ENCODE measurements around the gene ZNRF2. TPM values are rescaled to one million over a fixed set of nuclear protein-coding genes. Genes with fewer than 3 reads are reported as not detected.
"Not testable (repeated sequence)": the region's sequence is repeated elsewhere in the genome, so short reads cannot be mapped to it uniquely, and the experiment has no call there.

The ZNRF2 gene
- total RNA-seq, 1 donor from 2014 or later: 23.6 TPM

GRCh38 chr7:30260246-30260768, 24.1 kb upstream of the ZNRF2 start:
- DNase-seq (ENCODE audit: low spot score): no peak

GRCh38 chr7:30263090-30263710, 21.2 kb upstream of the ZNRF2 start:
- DNase-seq (ENCODE audit: low spot score): no peak

GRCh38 chr7:30264052-30264451, 20.3 kb upstream of the ZNRF2 start:
- DNase-seq (ENCODE audit: low spot score): no peak

DNA sequence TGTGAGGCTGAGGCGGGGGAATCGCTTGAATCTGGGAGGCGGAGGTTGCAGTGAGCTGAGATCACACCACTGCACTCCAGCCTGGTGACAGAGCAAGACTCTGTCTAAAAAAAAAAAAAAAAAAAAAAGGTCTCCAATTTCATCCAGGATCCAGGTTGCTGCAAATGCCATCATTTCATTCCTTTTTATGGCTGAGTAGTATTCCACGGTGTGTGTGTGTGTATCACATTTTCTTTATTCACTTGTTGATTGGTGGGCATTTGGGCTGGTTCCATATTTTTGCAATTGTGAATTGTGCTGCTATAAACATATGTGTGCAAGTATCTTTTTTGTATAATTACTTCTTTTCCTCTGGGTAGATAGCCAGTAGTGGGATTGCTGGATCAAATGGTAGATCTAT, 19.2 kb upstream of the ZNRF2 start:
- not testable (repeated sequence) for DNase-seq (ENCODE audit: low spot score)

DNA sequence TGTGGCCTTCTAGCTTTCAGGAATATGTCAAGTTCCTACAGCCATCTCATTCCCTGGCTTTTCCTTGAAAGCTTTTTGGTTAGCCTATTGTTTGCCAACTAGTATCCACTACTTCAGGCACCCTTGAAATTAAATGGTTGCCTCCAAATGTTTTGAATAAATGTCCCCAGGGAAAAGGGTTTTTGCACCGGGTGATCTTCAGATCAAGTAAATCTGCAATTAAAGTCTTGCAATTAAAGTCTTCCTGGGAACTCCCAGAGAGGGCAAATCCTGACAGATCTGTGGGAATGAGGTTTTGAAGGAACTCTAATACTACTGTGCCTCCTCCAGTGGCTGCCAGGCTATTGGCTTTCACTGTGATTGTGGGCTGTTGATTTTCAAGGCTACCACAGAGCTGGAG, 17.7 kb upstream of the ZNRF2 start:
- DNase-seq (ENCODE audit: low spot score): no peak

DNA sequence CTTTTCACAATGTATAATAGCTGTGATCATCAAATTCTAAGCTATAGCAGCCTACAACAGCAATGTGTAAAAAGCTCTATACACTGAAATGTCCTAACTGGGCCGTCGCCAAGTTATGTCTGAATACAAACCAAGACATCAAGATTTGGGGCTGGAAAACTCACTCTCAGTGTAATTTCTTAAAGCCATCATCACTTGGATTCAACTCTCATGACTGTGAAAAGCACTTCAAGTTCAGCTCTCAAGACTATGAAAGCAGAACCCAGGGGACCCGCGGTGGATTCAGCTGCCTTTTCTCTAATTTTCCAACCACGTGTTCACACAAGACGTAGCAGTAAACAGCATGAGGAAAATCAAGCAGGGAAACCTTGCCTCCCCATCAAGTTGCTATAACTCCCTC, 15.8 kb upstream of the ZNRF2 start:
- no peak for DNase-seq (ENCODE audit: low spot score)

GRCh38 chr7:30269490-30269889, 14.9 kb upstream of the ZNRF2 start:
- no peak for DNase-seq (ENCODE audit: low spot score)

- DNase-seq (ENCODE audit: low spot score): no peak
These were observed 13.5 kb upstream of the ZNRF2 start for GRCh38 chr7:30270921-30271320.

- DNase-seq (ENCODE audit: low spot score): no peak
These were observed 12.3 kb upstream of the ZNRF2 start for GRCh38 chr7:30272126-30272525.

- no peak for DNase-seq (ENCODE audit: low spot score)
These were observed 10.8 kb upstream of the ZNRF2 start for GRCh38 chr7:30273552-30273951.

GRCh38 chr7:30274641-30275040, 9.8 kb upstream of the ZNRF2 start:
- DNase-seq (ENCODE audit: low spot score): no peak

- no peak for DNase-seq (ENCODE audit: low spot score)
These were observed 8.0 kb upstream of the ZNRF2 start for GRCh38 chr7:30276203-30276900.

- DNase-seq (ENCODE audit: low spot score): no peak
These were observed 6.0 kb upstream of the ZNRF2 start for GRCh38 chr7:30278376-30278775.

GRCh38 chr7:30278849-30279652, 5.3 kb upstream of the ZNRF2 start:
- no peak for DNase-seq (ENCODE audit: low spot score)

DNA sequence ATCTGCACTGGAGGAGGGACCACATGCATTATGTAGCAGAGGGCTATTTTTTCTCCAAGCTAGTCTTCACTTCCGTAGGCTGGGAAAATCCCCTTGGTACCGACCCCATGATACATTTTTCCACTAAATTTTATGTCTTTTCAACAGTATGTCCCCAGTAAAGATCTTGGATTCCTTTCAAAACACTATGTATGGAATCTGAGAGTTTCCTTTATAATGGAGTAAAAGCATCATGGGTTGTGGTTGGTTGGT, 4.8 kb upstream of the ZNRF2 start:
- no peak for DNase-seq (ENCODE audit: low spot score)

DNA sequence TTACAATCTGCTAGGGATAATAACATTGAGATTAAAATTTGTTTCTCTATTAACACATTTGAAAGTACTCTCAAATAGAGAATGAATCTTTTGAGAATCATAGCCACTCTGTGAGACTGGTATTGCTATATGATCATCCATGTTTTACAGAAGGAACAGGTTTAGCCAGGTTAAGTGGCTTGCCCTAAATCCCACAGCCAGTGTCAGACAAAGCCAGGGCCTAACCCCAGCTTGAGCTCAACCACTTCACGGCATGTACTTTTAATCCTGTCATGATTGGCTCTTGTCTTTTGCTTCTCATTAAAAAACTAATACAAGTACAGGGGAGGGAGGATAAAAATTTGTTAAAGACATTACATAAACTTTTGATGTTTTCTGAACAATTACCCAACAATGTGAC, 3.8 kb upstream of the ZNRF2 start:
- no peak for DNase-seq (ENCODE audit: low spot score)

GRCh38 chr7:30281263-30281662, 3.1 kb upstream of the ZNRF2 start:
- no peak for DNase-seq (ENCODE audit: low spot score)

DNA sequence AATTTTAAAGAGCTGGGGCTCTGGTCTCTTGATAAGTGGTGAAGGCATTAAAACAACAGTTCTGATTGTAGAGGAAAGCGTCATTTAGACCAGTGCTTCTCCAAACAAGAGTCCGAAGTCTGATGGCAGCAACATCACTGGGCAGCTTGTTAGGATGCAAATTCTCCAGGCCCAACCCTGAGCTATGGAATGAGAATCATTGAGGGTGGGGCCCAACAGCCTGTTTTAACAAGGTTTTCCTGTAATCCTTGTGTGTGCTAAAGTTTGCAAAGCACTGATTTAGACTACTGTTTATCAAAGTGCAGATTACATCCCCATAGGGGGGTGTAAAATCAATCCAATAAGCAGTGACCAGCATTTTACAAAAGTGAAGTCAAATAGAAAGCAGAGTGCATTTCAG, 2.6 kb upstream of the ZNRF2 start:
- no peak for DNase-seq (ENCODE audit: low spot score)

DNA sequence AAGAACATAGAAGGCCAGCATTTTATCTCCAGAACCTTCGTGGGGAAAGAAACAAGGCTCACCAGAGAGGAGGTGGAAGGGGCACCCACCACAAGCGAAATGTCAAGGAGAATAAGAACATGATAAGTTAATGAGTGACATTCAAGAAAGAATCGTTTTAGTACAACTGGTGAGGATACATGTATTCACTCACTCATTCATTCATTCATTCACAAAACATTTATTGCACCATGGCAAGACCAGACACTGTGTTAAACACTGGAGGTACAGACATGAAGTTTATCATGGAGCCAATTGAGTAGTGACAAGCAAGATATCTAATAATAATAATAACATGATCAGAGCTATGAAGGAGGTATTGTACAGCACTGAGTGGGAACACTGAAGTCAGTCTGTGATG, 1.7 kb upstream of the ZNRF2 start:
- no peak for DNase-seq (ENCODE audit: low spot score)

DNA sequence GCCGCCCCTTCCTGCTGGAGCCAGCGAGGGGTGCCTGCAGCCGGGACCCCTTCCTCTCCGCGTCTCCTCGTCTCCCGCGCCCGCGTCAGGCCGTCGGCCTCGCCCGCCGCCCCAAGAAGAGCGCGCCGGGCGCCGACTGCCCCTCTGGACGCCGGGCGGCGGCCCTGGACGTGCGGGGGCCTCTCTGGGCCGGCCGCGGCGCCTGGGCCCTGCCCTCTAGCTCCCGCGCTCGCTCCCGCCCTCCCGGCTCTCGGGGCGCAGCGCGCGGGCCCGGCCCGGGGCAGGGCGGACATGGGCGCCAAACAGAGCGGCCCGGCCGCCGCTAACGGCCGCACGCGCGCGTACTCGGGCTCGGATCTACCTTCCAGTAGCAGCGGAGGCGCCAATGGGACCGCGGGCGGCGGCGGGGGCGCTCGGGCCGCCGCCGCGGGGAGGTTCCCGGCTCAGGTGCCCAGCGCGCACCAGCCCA, 704 bp downstream of the ZNRF2 start:
- DNase-seq (ENCODE audit: low spot score): no peak

DNA sequence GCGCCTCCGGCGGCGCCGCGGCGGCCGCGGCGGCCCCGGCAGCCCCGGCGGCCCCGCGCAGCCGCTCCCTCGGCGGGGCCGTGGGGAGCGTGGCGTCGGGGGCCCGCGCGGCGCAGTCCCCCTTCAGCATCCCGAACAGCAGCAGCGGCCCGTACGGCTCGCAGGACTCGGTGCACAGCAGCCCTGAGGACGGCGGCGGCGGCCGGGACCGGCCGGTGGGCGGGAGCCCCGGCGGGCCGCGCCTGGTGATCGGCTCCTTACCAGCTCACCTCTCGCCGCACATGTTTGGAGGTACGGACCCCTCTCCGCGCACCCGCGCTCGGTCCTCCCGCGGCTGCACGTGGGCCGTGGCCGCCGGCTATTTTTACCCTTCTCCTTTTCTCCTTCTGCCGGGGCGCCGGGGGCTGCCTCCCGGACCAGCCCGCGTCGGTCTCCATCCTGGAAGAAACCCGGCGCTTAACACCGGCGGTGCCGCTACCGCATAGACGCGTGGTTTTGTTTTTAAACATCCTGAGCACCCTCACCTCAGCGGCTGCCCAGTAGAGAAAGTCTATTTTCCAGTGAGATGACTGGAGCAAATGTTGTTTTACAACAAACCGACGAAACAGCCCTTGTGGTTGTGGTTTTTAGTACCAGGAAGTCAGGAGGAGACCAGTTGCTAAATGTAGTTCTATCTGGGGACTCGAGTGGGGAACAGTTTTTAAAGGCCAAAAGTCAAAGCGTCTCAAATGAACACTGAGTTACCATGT, 1.3 kb downstream of the ZNRF2 start:
- no peak for DNase-seq (ENCODE audit: low spot score)

DNA sequence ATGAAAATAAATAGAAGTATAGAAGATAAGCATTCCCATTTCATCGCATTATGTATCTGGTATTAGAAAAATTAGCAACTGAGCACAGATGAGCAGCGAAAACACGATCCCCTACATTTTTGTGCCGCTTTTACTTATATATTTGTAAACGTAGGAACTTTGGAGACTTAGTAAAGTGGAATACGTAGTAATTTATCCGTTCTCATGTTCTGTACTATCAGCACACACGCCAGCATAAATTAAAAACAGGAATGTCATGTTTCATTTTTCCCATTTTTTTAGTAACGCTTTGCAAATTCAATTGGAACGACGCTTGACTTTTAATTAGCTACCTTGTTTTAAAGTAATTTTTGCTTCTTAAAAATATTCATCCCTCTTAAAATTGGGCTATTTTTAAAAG, 2.4 kb downstream of the ZNRF2 start:
- no peak for DNase-seq (ENCODE audit: low spot score)

All from ureter (tissue), 1 donor.